ENCODE data around the gene DEPDC1B.
"Not testable (repeated sequence)": the region's sequence is repeated elsewhere in the genome, so short reads cannot be mapped to it uniquely, and the experiment has no call there.

DEPDC1B gene

DNA sequence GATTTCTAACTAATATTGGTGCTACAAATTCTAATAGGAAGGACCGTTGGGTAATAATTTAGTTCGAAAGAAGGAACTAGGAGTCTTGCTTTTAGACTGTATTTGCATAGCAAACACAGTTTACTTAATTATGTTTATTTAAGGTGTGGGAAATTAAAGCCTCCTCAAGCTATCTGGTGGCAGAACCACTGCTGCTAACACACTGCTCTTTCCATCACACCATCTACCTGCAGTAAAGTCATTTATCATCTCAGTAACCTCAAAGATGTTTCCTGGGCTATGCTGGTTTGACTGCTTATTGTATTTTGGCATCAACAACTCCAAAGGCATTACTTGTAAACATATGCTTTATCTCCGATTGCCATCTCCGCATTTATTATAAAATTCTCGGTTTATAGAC is 114.3 kb downstream of the DEPDC1B start:
- DNase-seq (ENCODE audit: low read depth, low spot score), result no peak

GRCh38 chr5:60584304-60584703 is 115.7 kb downstream of the DEPDC1B start:
- no peak for DNase-seq (ENCODE audit: low read depth, low spot score)

GRCh38 chr5:60583616-60584015 is 116.3 kb downstream of the DEPDC1B start:
- peak; percentile 14 for DNase-seq (ENCODE audit: low read depth, low spot score)

GRCh38 chr5:60578315-60578714 is 121.7 kb downstream of the DEPDC1B start:
- no peak for DNase-seq (ENCODE audit: low read depth, low spot score)

DNA sequence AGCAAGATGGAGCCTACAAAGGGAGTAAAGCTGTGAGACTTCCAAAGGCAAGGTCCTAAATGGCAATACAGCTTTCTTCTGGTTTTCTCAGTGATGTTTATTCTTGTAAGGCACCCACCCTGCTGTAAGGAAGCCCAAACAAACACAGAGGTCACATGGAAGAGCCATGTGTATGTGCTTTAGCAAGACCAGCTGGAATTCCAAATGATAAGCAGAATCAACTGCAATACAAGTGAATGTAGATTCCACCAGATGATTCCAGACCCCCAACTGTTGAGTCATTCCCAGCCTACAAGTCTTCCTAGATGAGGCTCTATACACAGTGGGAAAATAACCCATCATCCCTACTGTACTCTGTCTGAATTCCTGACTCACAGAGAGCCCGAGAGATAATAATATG is 122.8 kb downstream of the DEPDC1B start:
- peak; percentile 4 for DNase-seq (ENCODE audit: low read depth, low spot score)

DNA sequence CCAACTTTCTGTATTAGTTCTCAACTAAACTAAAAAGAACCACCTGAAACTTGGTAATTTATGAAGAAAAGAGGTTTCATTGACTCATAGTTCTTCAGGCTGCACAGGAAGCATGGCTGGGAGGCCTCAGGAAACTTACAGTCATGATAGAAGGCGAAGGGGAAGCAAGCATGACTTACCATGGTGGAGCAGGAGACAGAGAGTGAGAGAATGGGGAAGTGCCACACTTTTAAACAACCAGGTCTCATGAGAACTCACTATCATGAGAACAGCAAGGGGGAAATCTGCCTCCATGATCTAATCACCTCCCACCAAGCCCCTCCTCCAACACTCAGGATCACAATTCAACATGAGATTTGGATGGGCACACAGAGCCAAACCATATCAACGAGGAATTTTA is 123.5 kb downstream of the DEPDC1B start:
- no peak for DNase-seq (ENCODE audit: low read depth, low spot score)

DNA sequence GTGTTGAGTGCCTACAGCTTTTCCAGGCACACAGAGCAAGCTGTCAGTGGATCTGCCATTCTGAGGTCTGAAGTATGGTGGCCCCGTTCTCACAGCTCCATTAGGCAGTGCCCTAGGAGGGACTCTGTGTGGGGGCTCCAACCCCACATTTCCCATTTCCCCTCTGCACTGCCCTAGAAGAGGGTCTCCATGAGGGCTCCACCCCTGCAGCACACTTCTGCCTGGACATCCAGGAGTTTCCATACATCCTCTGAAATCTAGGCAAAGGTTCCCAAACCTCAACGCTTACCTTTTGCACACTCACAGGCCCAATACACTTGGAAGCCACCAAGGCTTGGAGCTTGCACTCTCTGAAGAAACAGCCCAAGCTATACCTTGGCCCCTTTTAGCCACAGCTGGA is 131.3 kb downstream of the DEPDC1B start:
- DNase-seq (ENCODE audit: low read depth, low spot score), result no peak

DNA sequence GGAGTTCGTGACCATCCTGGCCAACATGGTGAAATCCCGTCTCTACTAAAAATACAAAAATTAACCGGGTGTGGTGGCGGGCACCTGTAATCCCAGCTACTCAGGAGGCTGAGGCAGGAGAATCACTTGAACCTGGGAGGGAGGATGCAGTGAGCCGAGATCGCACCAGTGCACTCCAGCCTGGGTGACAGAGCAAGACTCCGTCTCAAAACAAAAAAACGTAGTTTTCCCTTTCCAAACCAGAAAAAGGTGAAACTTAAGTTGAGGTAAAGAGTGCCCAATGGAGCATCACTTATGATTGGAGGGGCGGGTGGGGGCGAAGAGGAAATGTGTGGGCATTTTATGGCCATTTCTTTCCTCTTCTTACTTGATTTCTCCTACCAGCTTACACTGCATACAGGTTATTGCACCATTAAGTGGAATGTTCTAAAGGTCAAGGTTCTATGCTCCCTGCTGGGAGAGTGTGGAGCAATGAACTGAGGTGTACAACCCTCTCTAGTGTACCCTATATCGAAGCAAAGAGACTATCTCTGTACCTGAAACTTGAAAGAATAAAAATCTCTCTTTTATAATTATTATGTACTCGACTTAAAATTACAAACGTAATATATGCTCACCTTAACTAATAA is 136.2 kb downstream of the DEPDC1B start:
- DNase-seq (ENCODE audit: low read depth, low spot score), result no peak

DNA sequence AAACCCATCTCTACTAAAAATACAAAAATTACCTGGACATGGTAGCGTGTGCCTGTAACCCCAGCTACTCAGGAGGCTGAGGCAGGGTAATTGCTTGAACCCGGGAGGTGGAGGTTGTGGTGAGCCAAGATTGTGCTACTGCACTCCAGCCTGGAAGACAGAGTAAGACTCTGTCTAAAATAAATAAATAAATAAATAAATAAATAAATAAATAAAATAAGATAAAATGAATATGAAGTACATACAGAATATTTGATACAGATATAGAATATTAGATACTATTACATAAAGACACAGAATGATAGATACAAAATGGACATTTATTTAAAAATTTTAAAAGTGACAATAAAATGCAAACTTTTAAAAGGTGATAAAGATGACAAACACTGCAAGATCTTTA is 146.7 kb downstream of the DEPDC1B start:
- DNase-seq (ENCODE audit: low read depth, low spot score), result not testable (repeated sequence)

DNA sequence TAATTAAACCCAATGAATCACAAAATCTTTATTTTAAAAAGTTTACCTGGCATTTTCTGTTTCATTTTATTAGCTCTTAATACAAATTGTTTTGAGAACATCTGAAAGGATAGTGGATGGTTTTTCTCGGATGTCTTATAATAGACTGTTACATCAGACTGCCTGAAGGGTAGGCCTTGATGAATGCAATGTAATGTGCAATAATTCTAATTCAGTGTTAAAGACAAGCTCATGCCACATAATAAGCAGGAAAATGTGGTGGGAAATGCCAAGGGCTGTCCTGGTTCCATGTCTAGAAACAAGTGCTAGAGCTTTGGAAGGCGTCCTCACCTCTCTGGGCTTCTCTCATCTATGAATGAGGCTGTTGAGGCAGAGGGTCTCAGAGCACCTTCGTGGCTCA is 148.1 kb downstream of the DEPDC1B start:
- no peak for DNase-seq (ENCODE audit: low read depth, low spot score)

GRCh38 chr5:60551250-60551649 is 148.7 kb downstream of the DEPDC1B start:
- DNase-seq (ENCODE audit: low read depth, low spot score), result no peak

DNA sequence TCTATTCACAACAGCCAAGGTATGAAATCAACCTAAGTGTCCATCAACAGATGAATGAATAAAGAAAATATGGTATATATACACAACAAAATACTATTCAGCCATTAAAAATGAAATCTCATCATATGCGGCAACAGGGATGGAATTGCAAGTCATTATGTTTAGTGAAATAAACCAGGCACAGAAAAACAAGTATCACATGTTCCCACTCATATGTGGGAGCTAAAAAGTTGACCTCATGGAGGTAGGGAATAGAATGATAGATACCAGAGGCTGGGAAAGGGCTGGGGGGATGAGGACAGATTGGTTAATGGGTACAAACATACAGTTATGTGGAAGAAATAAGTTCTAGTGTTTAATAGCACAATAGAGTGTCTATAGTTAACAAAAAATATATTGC is 149.7 kb downstream of the DEPDC1B start:
- no peak for DNase-seq (ENCODE audit: low read depth, low spot score)

DNA sequence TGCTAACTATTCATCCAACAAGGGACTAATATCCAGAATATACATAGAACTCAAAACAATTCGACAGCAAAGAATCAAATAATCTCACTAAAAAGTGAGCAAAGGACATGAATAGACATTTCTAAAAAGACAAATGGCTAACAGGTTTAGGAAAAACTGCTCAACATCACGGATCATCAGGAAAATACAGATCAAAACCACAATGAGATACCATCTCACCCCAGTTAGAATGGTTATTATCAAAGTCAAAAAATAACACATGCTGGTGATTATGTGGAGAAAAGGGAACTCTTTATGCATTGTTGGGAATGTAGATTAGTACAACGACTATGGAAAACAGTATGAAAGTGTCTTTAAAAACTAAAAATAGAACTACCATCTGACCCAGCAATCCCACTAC is 150.1 kb downstream of the DEPDC1B start:
- no peak for DNase-seq (ENCODE audit: low read depth, low spot score)

Data from astrocyte of the hippocampus (primary cell).